Measurements from ENCODE around the gene FOLR3. TPM values are rescaled to one million over a fixed set of nuclear protein-coding genes. Genes with fewer than 3 reads are reported as not detected.
A peak's percentile ranks its signal among the peaks of the same experiment; 100 is the strongest.

FOLR3 gene
- total and polyA plus RNA-seq, 9 of the 15 experiments (the other 6 are each of a cell fraction or from before 2014, with no cell fraction given), result not detected

DNA sequence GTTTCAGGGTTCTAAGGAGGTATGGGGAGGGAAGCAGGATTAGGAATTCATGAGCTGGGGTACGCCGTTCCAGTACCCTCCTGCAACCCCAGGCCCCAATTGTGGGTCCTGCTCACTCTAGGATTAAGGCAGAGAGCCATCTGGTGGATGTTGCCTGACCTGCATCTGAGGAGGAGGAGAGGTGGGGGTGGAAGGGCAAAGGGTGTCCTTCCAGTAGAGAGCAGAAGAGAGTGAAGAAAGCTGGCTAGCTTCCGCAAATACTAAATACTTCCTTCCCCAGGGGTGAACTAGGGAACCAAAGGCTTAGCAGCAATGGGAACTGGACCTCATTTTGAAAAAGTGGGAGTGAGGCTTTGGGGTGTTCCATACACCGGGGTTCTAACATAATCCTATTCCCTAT is 44.2 kb upstream of the FOLR3 start:
- ATAC-seq (peak; percentile 97), FAIRE-seq (peak; percentile 93), DNase-seq (ENCODE audit: extremely low read depth in 1 of 4, low spot score in 3 of 4) (peak; percentile 76 to 87 (median 82))
- Histone ChIP-seq H3K9me3 (replicated peaks; ENCODE audit: control insufficient read depth, insufficient read depth, low read depth, low read length) (no peaks in the 10 kb centered on the region), H3K27me3 (ENCODE audit: control insufficient read depth in 2 of 2, insufficient read depth in 2 of 2, low read length in 2 of 2) (no peaks in the 10 kb centered on the region), H2AFZ (ENCODE audit: low read depth, low read length) (no peak overlapping the region), H3K9ac (ENCODE audit: insufficient read depth in 1 of 2, low read depth in 2 of 2, low read length in 2 of 2) (no peak overlapping the region), H3K4me2 (ENCODE audit: insufficient read depth, low read length) (no peak overlapping the region), H3K4me3 (no peak overlapping the region), H3K36me3 (ENCODE audit: control insufficient read depth, insufficient read depth, low read length) (peaks cover 52% of the 10 kb centered on the region), H4K20me1 (replicated peaks; ENCODE audit: control insufficient read depth, insufficient read depth, low read length) (peaks cover 5% of the 10 kb centered on the region; the same call in 1 of the 2 replicates), H3K4me1 (replicated peaks in 1 of 2; ENCODE audit: control insufficient read depth in 2 of 2, insufficient read depth in 2 of 2, low read length in 2 of 2) (peaks cover 0 to 18% of the 10 kb centered on the region in 2 experiments; a peak in 3 of 5 replicates), H3K27ac (ENCODE audit: extremely low read depth, low read depth, low read length) (peak overlapping the region; percentile 52; the same call in 1 of the 3 replicates), H3K79me2 (ENCODE audit: control insufficient read depth, insufficient read depth, low read length) (no peaks in the 10 kb centered on the region), H3K9me1 (ENCODE audit: control insufficient read depth, insufficient read depth, low read length) (no peaks in the 10 kb centered on the region)
- POLR2A ChIA-PET, result interaction anchor here (0.6 to 2.3 kb wide), 12 partner anchors 8 to 347 kb away, joined by 3 to 15 read pairs (median 6); partner anchors contain the start of gene LAMTOR1
- CTCF ChIA-PET (ENCODE audit: low intra/inter-chr PET ratio), result interaction anchor here (0.9 to 2.5 kb wide), 7 partner anchors 17 to 340 kb away, joined by 3 to 54 read pairs (median 6); no protein-coding TSS in a partner anchor
- in situ Hi-C loops (cut with MboI), result loop anchor here (5.0 kb wide), 1 partner anchor 64 kb away; no protein-coding TSS in a partner anchor
- 40% methylated on average over 4 of the region's 4 CpGs for WGBS (ENCODE audit: insufficient coverage, low coverage, missing lambda C conversion rate)
- no TSS peak for BruUV-seq (replicated peaks)
- intact Hi-C loops (cut with micrococcal nuclease), result loop anchor here (1.0 to 2.0 kb wide), 4 partner anchors 54 to 114 kb away; no protein-coding TSS in a partner anchor
- TF ChIP-seq, protein P1, sequence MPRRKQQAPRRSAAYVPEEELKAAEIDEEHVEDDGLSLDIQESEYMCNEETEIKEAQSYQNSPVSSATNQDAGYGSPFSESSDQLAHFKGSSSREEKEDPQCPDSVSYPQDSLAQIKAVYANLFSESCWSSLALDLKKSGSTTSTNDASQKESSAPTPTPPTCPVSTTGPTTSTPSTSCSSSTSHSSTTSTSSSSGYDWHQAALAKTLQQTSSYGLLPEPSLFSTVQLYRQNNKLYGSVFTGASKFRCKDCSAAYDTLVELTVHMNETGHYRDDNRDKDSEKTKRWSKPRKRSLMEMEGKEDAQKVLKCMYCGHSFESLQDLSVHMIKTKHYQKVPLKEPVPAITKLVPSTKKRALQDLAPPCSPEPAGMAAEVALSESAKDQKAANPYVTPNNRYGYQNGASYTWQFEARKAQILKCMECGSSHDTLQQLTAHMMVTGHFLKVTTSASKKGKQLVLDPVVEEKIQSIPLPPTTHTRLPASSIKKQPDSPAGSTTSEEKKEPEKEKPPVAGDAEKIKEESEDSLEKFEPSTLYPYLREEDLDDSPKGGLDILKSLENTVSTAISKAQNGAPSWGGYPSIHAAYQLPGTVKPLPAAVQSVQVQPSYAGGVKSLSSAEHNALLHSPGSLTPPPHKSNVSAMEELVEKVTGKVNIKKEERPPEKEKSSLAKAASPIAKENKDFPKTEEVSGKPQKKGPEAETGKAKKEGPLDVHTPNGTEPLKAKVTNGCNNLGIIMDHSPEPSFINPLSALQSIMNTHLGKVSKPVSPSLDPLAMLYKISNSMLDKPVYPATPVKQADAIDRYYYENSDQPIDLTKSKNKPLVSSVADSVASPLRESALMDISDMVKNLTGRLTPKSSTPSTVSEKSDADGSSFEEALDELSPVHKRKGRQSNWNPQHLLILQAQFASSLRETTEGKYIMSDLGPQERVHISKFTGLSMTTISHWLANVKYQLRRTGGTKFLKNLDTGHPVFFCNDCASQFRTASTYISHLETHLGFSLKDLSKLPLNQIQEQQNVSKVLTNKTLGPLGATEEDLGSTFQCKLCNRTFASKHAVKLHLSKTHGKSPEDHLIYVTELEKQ (CRISPR knock-in tag; IDR thresholded peaks at IDR 0.05), result no peak
- TF ChIP-seq ZNF780A (CRISPR knock-in tag; IDR thresholded peaks at IDR 0.05) (no peak), ZNF436 (CRISPR knock-in tag; IDR thresholded peaks at IDR 0.05) (no peak), HDAC2 (IDR thresholded peaks at IDR 0.05) (no peak), NFATC3 (IDR thresholded peaks at IDR 0.05) (no peak), TARDBP (IDR thresholded peaks at IDR 0.05) (no peak)
- TF ChIP-seq, protein P2, sequence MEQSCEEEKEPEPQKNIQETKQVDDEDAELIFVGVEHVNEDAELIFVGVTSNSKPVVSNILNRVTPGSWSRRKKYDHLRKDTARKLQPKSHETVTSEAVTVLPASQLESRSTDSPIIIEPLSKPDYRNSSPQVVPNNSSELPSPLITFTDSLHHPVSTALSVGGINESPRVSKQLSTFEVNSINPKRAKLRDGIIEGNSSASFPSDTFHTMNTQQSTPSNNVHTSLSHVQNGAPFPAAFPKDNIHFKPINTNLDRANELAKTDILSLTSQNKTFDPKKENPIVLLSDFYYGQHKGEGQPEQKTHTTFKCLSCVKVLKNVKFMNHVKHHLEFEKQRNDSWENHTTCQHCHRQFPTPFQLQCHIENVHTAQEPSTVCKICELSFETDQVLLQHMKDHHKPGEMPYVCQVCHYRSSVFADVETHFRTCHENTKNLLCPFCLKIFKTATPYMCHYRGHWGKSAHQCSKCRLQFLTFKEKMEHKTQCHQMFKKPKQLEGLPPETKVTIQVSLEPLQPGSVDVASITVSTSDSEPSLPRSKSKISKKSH (CRISPR knock-in tag; IDR thresholded peaks at IDR 0.05), result no peak
- TF ChIP-seq, protein P3, sequence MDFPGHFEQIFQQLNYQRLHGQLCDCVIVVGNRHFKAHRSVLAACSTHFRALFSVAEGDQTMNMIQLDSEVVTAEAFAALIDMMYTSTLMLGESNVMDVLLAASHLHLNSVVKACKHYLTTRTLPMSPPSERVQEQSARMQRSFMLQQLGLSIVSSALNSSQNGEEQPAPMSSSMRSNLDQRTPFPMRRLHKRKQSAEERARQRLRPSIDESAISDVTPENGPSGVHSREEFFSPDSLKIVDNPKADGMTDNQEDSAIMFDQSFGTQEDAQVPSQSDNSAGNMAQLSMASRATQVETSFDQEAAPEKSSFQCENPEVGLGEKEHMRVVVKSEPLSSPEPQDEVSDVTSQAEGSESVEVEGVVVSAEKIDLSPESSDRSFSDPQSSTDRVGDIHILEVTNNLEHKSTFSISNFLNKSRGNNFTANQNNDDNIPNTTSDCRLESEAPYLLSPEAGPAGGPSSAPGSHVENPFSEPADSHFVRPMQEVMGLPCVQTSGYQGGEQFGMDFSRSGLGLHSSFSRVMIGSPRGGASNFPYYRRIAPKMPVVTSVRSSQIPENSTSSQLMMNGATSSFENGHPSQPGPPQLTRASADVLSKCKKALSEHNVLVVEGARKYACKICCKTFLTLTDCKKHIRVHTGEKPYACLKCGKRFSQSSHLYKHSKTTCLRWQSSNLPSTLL (IDR thresholded peaks at IDR 0.05), result no peak
- TF ChIP-seq, protein P4, sequence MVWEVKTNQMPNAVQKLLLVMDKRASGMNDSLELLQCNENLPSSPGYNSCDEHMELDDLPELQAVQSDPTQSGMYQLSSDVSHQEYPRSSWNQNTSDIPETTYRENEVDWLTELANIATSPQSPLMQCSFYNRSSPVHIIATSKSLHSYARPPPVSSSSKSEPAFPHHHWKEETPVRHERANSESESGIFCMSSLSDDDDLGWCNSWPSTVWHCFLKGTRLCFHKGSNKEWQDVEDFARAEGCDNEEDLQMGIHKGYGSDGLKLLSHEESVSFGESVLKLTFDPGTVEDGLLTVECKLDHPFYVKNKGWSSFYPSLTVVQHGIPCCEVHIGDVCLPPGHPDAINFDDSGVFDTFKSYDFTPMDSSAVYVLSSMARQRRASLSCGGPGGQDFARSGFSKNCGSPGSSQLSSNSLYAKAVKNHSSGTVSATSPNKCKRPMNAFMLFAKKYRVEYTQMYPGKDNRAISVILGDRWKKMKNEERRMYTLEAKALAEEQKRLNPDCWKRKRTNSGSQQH (CRISPR knock-in tag; IDR thresholded peaks at IDR 0.05), result no peak
- TF ChIP-seq, protein P5, sequence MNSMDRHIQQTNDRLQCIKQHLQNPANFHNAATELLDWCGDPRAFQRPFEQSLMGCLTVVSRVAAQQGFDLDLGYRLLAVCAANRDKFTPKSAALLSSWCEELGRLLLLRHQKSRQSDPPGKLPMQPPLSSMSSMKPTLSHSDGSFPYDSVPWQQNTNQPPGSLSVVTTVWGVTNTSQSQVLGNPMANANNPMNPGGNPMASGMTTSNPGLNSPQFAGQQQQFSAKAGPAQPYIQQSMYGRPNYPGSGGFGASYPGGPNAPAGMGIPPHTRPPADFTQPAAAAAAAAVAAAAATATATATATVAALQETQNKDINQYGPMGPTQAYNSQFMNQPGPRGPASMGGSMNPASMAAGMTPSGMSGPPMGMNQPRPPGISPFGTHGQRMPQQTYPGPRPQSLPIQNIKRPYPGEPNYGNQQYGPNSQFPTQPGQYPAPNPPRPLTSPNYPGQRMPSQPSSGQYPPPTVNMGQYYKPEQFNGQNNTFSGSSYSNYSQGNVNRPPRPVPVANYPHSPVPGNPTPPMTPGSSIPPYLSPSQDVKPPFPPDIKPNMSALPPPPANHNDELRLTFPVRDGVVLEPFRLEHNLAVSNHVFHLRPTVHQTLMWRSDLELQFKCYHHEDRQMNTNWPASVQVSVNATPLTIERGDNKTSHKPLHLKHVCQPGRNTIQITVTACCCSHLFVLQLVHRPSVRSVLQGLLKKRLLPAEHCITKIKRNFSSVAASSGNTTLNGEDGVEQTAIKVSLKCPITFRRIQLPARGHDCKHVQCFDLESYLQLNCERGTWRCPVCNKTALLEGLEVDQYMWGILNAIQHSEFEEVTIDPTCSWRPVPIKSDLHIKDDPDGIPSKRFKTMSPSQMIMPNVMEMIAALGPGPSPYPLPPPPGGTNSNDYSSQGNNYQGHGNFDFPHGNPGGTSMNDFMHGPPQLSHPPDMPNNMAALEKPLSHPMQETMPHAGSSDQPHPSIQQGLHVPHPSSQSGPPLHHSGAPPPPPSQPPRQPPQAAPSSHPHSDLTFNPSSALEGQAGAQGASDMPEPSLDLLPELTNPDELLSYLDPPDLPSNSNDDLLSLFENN (IDR thresholded peaks at IDR 0.05; ENCODE audit: low read depth in 2 of 2, low read length in 2 of 2), result no peak
